D721Med (cell line): Measurements from ENCODE around the gene ABHD5.

Experiments used
- DNase-seq: peaks from one replicate; pipeline ENCODE4 v3.0.0; 2011; ENCODE audit warnings: low spot score; ENCODE audit not compliant: insufficient read length
- FAIRE-seq: peaks from 2 replicates; lab custom pipeline; 2011; peaks lifted over from hg19 to GRCh38; lab: Jason Lieb, UNC
- TF ChIP-seq, protein P1 (sequence below): IDR thresholded peaks from 2 replicates; pipeline ENCODE4 v1.5.1; 2012; ENCODE audit warnings: mild to moderate bottlenecking, control low read depth; ENCODE audit not compliant: insufficient read depth; ENCODE audit errors: missing control alignments

ABHD5 gene

GRCh38 chr3:43706342-43706741 is 15.6 kb downstream of the ABHD5 start:
- DNase-seq (no peak), FAIRE-seq (no peak)
- TF ChIP-seq, protein P1, sequence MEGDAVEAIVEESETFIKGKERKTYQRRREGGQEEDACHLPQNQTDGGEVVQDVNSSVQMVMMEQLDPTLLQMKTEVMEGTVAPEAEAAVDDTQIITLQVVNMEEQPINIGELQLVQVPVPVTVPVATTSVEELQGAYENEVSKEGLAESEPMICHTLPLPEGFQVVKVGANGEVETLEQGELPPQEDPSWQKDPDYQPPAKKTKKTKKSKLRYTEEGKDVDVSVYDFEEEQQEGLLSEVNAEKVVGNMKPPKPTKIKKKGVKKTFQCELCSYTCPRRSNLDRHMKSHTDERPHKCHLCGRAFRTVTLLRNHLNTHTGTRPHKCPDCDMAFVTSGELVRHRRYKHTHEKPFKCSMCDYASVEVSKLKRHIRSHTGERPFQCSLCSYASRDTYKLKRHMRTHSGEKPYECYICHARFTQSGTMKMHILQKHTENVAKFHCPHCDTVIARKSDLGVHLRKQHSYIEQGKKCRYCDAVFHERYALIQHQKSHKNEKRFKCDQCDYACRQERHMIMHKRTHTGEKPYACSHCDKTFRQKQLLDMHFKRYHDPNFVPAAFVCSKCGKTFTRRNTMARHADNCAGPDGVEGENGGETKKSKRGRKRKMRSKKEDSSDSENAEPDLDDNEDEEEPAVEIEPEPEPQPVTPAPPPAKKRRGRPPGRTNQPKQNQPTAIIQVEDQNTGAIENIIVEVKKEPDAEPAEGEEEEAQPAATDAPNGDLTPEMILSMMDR: no peak

DNA sequence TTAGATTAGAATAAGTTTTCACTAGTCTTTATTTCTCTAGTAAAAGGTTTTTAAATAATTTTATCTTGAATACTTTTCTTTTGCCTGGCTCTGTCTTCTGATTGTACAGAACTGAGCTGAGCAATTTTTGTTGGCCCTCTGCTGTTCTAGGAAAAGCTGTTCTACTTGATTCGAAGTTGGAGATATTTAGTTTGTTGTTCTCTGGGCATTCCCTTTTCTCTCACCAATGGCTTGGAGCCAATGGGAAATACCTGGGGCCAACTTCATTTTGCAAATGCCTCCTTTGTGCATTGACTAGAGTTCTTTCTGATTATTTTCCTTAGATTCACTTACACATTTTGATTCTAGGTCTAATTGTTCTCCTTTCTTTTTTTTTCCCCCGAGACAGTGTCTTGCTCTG is 16.5 kb downstream of the ABHD5 start:
- no peak for DNase-seq
- TF ChIP-seq, protein P1: no peak
- no peak for FAIRE-seq

GRCh38 chr3:43707998-43708397 is 17.3 kb downstream of the ABHD5 start:
- TF ChIP-seq, protein P1: no peak
- no peak for DNase-seq
- no peak for FAIRE-seq

DNA sequence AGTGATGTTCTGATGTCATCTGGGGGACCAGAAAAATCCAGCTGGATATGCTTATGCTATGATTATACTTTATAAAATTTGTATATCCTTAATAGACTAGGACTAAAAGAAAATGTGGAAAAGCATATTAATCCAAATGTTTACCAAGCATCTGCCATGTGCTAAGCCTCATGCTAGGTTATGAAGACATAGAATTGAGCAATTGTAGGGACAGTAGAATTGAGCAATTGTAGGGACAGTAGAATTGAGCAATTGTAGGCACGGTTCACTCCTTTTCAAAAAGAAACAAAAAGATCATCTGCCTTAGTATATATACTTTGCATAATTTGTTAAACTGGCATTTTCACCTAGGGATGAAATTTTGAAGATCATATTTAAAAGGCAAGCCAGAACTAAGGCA is 18.3 kb downstream of the ABHD5 start:
- TF ChIP-seq, protein P1: no peak
- FAIRE-seq: peak; percentile 79
- DNase-seq: no peak

DNA sequence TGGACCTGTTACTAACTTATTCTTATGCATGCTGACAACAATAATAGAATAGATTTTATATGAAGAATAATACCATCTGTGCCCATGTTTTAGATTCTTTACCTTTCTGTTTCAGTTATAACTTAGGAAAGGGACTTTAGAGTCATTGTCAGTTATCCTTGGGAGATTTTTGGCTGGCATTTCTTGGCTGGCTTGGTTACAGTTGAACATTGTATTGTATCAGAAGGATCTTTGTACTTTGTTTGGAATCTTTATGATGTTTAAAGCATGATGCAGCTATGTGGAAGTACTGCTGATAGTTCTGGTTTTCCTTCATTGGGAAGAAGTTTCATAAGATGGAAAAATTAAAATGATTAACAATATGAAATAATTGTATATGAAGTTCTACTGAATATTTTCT is 19.9 kb downstream of the ABHD5 start:
- DNase-seq (no peak), FAIRE-seq (no peak)
- TF ChIP-seq, protein P1: no peak

DNA sequence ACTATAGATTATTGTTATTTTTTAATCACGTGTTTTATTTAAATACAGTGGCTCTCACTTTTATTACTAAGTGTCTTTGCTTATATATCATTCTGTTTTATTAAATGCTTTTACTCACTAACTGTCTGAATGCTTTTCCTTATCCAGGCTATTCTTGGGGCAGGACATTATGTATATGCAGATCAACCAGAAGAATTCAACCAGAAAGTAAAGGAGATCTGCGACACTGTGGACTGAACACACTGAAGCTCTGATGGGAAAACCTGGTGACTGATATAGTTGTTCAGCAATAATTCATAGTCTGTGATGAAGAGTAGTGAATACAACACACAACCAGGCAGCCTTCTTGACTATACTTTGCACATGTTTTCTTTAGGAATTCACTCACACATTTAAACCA is 27.6 kb downstream of the ABHD5 start:
- TF ChIP-seq, protein P1: no peak
- DNase-seq (no peak), FAIRE-seq (no peak)

GRCh38 chr3:43723121-43723734 is 32.5 kb downstream of the ABHD5 start:
- DNase-seq (no peak), FAIRE-seq (no peak)
- TF ChIP-seq, protein P1: no peak
